Skeletal muscle satellite cell (primary cell): ENCODE data around the gene SGO1. TPM values are rescaled to one million over a fixed set of nuclear protein-coding genes. Genes with fewer than 3 reads are reported as not detected.
"Not testable (repeated sequence)": the region's sequence is repeated elsewhere in the genome, so short reads cannot be mapped to it uniquely, and the experiment has no call there.

Experiments
- H3K27me3 ChIP-seq: 2 replicates; pipeline ENCODE4 v1.7.0; 2013; ENCODE audit warnings: low read length; ENCODE audit not compliant: control insufficient read depth, insufficient read depth
- H3K36me3 ChIP-seq: 2 replicates; pipeline ENCODE4 v1.7.0; 2013; ENCODE audit warnings: mild to moderate bottlenecking, control low read depth, low read length; ENCODE audit not compliant: insufficient read depth
- H3K4me1 ChIP-seq: 2 replicates; pipeline ENCODE4 v1.7.0; 2013; ENCODE audit warnings: low read length; ENCODE audit not compliant: control insufficient read depth, insufficient read depth
- H3K4me2 ChIP-seq: 2 replicates; pipeline ENCODE4 v1.7.0; 2013; ENCODE audit warnings: mild to moderate bottlenecking, low read length
- H3K4me3 ChIP-seq: 2 replicates; pipeline ENCODE4 v1.7.0; 2013; ENCODE audit warnings: low read length
- H3K9ac ChIP-seq: 2 replicates; pipeline ENCODE4 v1.7.0; 2013; ENCODE audit warnings: mild to moderate bottlenecking, low read depth, low read length, moderate library complexity
- H3K9me3 ChIP-seq: replicated peaks from 2 replicates; pipeline ENCODE4 v1.7.0; 2013; ENCODE audit warnings: mild to moderate bottlenecking, control low read depth, low read length
- total RNA-seq: library from RNA; depleted of rRNA; stranded (reverse); fragments of >200 nt; gene quantifications from 2 replicates; pipeline ENCODE4 v1.2.3, GENCODE V29; 2012; rRNA removed

Gene SGO1
- total RNA-seq = 4.8 and 5.9 TPM in 2 replicates

DNA sequence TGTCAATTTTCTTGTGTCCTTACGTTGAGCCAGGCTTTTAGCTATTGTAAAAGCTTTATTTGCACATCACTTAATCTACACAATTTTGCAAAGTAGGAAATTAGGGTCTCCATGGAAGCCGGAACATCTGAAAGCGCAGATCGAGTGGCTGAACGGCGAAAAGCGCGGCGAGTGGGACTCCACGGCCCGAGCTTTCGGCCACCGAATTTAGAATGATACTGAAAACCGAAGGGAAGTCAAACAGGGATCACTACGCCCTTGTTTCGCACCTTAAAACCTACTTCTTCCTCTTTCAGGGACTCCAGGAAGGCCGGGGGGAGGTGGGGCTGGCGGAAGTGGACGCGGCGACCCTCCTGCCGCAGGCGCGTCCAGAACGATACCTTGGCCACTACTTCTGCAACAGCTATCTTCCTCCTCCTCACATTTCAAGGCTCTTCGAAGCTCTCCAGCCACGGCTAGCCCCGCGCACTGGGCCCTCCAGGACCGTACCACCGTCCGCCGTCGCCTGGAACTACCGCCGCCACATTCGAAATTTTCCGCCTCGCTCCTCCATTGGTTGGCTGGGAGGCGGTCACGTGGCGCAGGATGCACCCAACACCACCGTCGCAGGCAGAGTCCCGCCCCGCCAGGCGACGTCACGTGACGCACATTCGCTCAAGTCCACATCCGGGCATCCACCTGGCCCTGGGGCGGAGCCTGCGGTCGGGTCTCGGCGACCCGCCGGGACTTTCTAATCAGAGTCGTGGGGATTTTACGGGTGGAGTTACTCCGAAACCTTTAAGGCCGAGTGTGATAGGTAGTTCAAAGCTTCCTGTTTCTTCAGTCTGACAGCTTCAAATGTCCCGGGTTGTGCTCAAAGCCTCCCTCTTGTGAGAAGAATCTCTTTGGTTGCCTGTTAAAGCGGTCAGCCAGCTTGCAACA lies at the start of gene SGO1:
TSS of gene SGO1 (minus strand) at position 528 of the 921 bp plus-strand sequence. CDS start 2,179 bp downstream, outside the sequence.
- Histone ChIP-seq H3K36me3 (no peaks in the 10 kb centered on the region), H3K9me3 (no peaks in the 10 kb centered on the region), H3K27me3 (no peaks in the 10 kb centered on the region), H3K4me1 (peaks cover 6% of the 10 kb centered on the region), H3K4me3 (peak within 1 kb of the TSS; percentile 87), H3K4me2 (peak within 1 kb of the TSS; percentile 89), H3K9ac (peak within 1 kb of the TSS; percentile 93)

GRCh38 chr3:20235796-20236195 lies 49.8 kb upstream of the SGO1 start:
- no peaks in the 10 kb centered on the region for H3K9me3 ChIP-seq
- H3K36me3 ChIP-seq = no peaks in the 10 kb centered on the region
- H3K4me3 ChIP-seq = no peak overlapping the region
- H3K27me3 ChIP-seq = no peaks in the 10 kb centered on the region
- no peak overlapping the region for H3K4me2 ChIP-seq
- no peaks in the 10 kb centered on the region for H3K4me1 ChIP-seq
- H3K9ac ChIP-seq = no peak overlapping the region

- H3K4me1 ChIP-seq = no peaks in the 10 kb centered on the region
- H3K4me2 ChIP-seq = no peak overlapping the region
- H3K27me3 ChIP-seq = no peaks in the 10 kb centered on the region
- H3K9me3 ChIP-seq = no peaks in the 10 kb centered on the region
- H3K36me3 ChIP-seq = no peaks in the 10 kb centered on the region
- H3K9ac ChIP-seq = no peak overlapping the region
- no peak overlapping the region for H3K4me3 ChIP-seq
Observed at GRCh38 chr3:20232906-20233780, 47.1 kb upstream of the SGO1 start.

GRCh38 chr3:20230954-20231353 lies 44.9 kb upstream of the SGO1 start:
- no peak overlapping the region for H3K4me3 ChIP-seq
- no peaks in the 10 kb centered on the region for H3K36me3 ChIP-seq
- no peaks in the 10 kb centered on the region for H3K9me3 ChIP-seq
- H3K27me3 ChIP-seq = peaks cover 3% of the 10 kb centered on the region
- no peak overlapping the region for H3K9ac ChIP-seq
- H3K4me2 ChIP-seq = no peak overlapping the region
- H3K4me1 ChIP-seq = no peaks in the 10 kb centered on the region

GRCh38 chr3:20225769-20226168 lies 39.8 kb upstream of the SGO1 start:
- Histone ChIP-seq H3K4me1 (no peaks in the 10 kb centered on the region), H3K36me3 (no peaks in the 10 kb centered on the region), H3K4me2 (no peak overlapping the region), H3K4me3 (no peak overlapping the region), H3K27me3 (peaks cover 3% of the 10 kb centered on the region), H3K9me3 (no peaks in the 10 kb centered on the region), H3K9ac (no peak overlapping the region)

- no peak overlapping the region for H3K4me3 ChIP-seq
- no peaks in the 10 kb centered on the region for H3K4me1 ChIP-seq
- H3K9ac ChIP-seq = no peak overlapping the region
- H3K9me3 ChIP-seq = no peaks in the 10 kb centered on the region
- no peak overlapping the region for H3K4me2 ChIP-seq
- no peaks in the 10 kb centered on the region for H3K27me3 ChIP-seq
- H3K36me3 ChIP-seq = no peaks in the 10 kb centered on the region
Observed at GRCh38 chr3:20222274-20222673, 36.3 kb upstream of the SGO1 start.

DNA sequence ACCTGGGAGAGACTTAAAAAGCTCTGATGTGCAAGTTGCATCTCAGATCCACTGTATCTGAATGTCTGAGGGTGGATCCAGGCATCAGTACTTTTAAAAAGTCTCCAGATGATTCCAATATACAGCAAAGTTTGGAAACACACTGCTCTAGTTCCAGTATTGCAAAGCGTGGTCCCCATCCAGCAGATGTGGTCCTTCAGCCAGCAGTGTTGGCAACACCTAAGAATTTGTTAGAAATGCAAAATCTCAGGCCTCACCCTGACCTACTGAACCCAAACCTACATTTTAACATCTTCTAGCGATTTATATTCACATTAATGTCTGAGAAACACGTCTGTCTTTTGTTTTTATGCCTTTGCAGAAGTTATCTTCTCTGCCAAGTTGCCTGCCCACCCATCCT lies 32.2 kb upstream of the SGO1 start:
- Histone ChIP-seq H3K4me2 (no peak overlapping the region), H3K36me3 (no peaks in the 10 kb centered on the region), H3K4me3 (no peak overlapping the region), H3K27me3 (no peaks in the 10 kb centered on the region), H3K4me1 (no peaks in the 10 kb centered on the region), H3K9ac (no peak overlapping the region), H3K9me3 (no peaks in the 10 kb centered on the region)

GRCh38 chr3:20215636-20216035 lies 29.6 kb upstream of the SGO1 start:
- H3K4me2 ChIP-seq = no peak overlapping the region
- H3K9ac ChIP-seq = no peak overlapping the region
- no peaks in the 10 kb centered on the region for H3K9me3 ChIP-seq
- no peak overlapping the region for H3K4me3 ChIP-seq
- no peaks in the 10 kb centered on the region for H3K4me1 ChIP-seq
- no peaks in the 10 kb centered on the region for H3K27me3 ChIP-seq
- no peaks in the 10 kb centered on the region for H3K36me3 ChIP-seq

GRCh38 chr3:20213491-20213890 lies 27.5 kb upstream of the SGO1 start:
- not testable (repeated sequence) for H3K27me3 ChIP-seq, H3K4me3 ChIP-seq, H3K4me2 ChIP-seq, H3K36me3 ChIP-seq, H3K4me1 ChIP-seq, H3K9ac ChIP-seq, H3K9me3 ChIP-seq

DNA sequence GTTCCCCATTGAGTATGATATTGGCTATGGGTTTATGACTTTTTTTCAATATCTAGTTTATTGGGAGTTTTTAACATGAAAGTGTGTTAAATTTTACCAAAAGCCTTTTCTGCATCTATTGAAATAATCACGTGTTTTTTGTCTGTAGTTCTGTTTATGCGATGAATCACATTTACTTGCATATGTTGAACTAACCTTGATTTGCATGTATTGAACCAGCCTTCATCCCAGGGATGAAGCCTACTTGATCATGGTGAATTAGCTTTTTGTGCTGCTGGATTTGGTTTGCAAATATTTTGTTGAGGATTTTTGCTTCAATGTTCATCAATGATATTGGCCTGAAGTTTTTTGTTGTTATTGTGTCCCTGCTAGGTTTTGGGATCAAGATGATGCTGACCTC lies 21.9 kb upstream of the SGO1 start:
- not testable (repeated sequence) for H3K9ac ChIP-seq, H3K36me3 ChIP-seq, H3K4me3 ChIP-seq, H3K4me1 ChIP-seq, H3K9me3 ChIP-seq, H3K27me3 ChIP-seq, H3K4me2 ChIP-seq

DNA sequence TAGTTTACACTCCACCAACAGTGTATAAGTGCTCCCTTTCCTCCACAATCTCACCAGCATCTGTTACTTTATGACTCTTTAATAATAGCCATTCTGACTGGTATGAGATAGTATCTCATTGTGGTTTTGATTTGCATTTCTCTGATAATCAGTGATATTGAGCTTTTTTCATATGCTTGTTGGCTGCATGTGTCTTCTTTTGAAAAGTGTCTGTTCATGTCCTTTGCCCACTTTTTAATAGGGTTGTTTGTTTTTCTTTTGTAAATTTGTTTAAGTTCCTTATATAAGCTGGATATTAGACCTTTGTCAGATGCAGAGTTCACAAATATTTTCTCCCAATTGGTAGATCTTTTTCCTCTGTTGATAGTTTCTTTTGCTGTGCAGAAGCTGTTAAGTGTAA lies 19.9 kb upstream of the SGO1 start:
- not testable (repeated sequence) for H3K9ac ChIP-seq, H3K9me3 ChIP-seq, H3K4me1 ChIP-seq, H3K4me2 ChIP-seq, H3K4me3 ChIP-seq, H3K27me3 ChIP-seq, H3K36me3 ChIP-seq
